GM23248 (cell line): ENCODE results near the gene SLC46A3.

Source experiments
- EZH2 ChIP-seq: fragments of 200-600 bp; sonication (generic); IDR thresholded peaks from 2 replicates; pipeline ENCODE4 v1.6.1; 2018; ENCODE audit warnings: antibody characterized with exemption, mild to moderate bottlenecking; ENCODE audit not compliant: insufficient read depth, poor library complexity, severe bottlenecking
- EZH2phosphoT487 ChIP-seq: fragments of 200-600 bp; sonication (generic); IDR thresholded peaks from 2 replicates; pipeline ENCODE4 v1.6.1; 2018; ENCODE audit warnings: antibody characterized with exemption, moderate library complexity, mild to moderate bottlenecking, low read depth; ENCODE audit not compliant: insufficient read depth

- no peak for TF ChIP-seq EZH2
- no peak for TF ChIP-seq EZH2phosphoT487
These were observed 36.2 kb upstream of the SLC46A3 start for GRCh38 chr13:28754698-28755545.
